ENCODE measurements around the gene DPP4.

DPP4 gene

GRCh38 chr2:162017233-162017632, 56.8 kb downstream of the DPP4 start:
- peak; percentile 46 for DNase-seq (ENCODE audit: low spot score)

- DNase-seq (ENCODE audit: low spot score) = no peak
Observed at GRCh38 chr2:162016080-162016479, 57.9 kb downstream of the DPP4 start.

- no peak for DNase-seq (ENCODE audit: low spot score)
Observed at GRCh38 chr2:162014751-162015150, 59.3 kb downstream of the DPP4 start.

DNA sequence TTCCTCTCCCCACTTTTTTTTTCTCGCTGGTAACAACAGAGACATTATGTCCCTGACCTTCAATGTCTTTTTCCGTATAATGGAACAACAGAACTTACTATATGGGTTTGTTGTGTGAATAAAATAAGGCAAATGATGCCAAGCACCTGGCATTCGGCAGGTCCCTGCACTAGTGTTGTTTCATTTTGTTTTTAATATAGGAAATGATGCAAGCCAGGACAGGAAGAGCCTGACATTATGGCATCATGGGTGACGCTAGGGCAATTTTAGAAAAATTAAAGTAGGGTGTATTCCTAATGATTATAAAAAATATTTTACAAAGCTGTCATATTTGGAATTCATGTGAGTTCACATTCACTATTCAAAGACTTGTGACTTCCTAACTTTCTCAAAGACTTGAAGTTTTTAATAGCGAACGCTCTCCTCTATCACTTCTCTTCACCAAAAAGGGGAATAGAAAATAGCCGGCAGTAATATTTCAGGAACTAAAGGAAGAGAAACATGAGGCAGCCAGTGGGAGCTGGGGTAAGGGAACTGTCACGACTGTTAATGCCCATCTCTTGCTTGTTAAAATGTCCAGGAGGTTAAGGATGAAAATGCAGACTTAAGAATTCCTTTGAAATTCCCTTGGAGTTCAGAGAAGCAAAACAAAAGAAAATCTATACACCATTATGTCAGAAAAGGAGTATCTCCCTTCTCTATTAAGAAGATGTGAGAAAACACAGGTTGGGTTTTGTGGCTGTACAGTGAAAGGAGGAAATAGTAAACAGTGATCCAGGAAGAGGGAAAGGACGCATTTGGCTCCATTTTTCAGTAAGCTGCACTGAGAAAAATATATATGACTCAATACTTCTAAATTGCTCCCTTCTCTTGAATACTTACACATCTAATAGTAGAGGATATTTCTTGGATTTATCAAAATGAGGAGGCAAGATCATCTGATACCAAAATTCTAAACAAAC, 60.2 kb downstream of the DPP4 start:
- no peak for DNase-seq (ENCODE audit: low spot score)

- DNase-seq (ENCODE audit: low spot score) = no peak
Observed at GRCh38 chr2:162012565-162013058, 61.4 kb downstream of the DPP4 start.

GRCh38 chr2:162011706-162012564, 62.1 kb downstream of the DPP4 start:
- peak; percentile 69 for DNase-seq (ENCODE audit: low spot score)

DNA sequence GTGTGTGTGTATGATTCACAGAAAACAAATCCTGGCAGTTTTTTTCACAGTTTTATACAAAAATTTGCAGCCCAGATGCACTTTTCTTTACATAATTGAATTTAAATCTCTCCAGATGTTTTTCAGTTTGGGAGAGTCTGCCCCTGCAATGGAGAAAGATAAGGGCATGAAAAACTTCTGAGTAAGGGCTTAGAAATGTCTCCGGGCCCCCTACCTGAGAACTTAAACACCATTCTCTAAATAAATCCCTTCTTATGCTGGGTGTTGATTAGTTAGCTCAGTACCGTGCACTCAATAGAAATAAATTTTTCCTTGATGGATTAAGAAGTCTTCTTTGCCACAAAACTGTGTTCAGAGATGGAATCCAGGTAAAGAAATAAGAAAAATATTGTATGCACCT, 64.5 kb downstream of the DPP4 start:
- DNase-seq (ENCODE audit: low spot score) = no peak

- DNase-seq (ENCODE audit: low spot score) = no peak
Observed at GRCh38 chr2:162007447-162008040, 66.5 kb downstream of the DPP4 start.

DNA sequence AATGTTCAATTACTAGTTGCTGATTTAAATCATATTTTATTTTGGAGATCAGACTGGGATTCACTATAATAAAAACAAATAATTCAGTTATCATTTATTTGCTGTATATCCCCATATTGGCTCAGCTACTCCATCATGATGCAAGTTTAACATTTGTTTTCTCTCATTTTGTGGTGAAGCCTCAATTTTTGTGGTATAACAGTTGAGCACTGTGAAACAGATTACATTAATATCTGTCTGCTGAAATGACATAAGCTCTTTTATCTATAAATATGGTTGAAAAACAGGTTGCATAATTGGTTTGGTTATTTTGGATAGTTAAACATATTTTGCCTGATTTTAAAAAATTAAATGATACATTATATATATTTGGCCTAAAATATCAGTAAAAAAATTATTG, 67.7 kb downstream of the DPP4 start:
- peak; percentile 65 for DNase-seq (ENCODE audit: low spot score)

DNA sequence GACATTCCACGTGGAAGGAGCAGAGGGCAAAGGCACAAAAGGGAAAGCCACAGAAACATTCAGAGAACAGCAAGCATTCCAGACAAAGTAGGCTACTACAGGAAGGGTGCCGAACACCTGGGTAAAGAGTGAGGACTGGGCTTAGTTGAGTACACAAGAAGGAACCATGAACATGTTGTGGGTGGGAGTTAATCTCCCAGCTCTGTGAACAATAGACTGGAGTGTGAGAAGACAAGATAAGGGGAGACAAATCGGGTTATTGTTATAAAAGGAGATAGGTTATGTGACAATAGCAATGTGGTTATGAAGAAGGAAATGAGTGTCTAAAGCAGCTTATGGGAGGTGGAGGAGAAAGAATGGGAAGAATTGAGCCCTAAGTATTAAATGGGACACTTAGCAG, 70.0 kb downstream of the DPP4 start:
- no peak for DNase-seq (ENCODE audit: low spot score)

GRCh38 chr2:162002623-162003235, 71.3 kb downstream of the DPP4 start:
- no peak for DNase-seq (ENCODE audit: low spot score)

DNA sequence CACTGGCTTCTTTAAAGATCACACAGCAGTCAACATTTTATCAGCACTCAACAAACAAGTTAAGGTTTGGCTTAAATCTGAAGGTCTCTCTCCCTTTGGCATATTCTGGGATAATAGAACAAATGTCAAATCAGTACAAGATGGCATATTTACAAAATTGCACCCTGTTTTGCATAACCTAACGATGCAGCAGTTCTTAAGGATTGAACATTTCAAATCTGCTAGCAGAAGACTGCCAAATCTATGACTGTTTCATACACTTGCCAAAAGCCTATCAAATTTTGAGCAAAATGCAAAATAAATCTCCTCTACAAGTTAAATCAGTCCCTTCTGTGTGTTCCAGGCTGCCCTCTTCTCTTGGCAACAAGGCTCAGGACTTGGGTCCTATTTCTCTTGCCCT, 73.6 kb downstream of the DPP4 start:
- DNase-seq (ENCODE audit: low spot score) = no peak

DNA sequence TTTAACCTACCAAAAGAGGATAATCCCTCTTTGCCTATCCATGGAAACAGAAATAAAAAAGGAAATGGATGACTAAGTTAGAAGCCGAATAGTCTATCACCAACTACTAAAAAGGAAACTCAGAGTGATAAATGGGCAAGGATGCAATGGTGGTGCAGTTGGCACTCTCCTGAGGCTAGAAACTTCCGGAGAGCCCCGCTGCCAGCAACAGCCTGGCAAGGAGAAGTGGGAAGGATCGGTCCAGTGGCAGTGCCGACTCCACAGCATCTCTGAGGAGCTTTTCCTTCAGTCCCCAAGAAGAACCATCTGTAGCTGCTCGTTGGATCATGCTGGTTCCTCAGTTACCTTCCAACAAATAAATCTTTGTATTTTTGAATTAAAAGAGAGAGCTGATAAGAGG, 74.7 kb downstream of the DPP4 start:
- no peak for DNase-seq (ENCODE audit: low spot score)

DNA sequence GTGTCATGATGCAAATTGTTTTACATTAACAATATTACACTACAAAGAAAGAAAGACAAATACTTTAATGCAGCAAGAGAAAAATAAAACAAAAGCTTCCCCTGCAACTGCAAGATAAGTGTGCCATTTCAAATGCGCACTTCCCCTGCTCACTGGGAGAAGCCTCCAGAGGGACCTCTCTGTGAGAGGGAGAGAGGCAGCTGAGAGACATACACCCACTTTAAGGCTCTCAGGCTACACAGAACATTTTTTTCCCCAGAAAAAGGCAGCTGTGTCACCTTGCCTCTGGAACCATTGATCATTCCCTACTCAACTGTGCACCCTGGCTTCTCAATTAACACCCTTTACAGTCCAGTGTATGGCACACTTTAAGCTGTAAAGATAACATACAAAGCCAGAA, 75.2 kb downstream of the DPP4 start:
- DNase-seq (ENCODE audit: low spot score) = no peak

- DNase-seq (ENCODE audit: low spot score) = no peak
Observed at GRCh38 chr2:161997916-161998471, 76.0 kb downstream of the DPP4 start.

GRCh38 chr2:161995553-161996016, 78.4 kb downstream of the DPP4 start:
- DNase-seq (ENCODE audit: low spot score) = peak; percentile 38

DNA sequence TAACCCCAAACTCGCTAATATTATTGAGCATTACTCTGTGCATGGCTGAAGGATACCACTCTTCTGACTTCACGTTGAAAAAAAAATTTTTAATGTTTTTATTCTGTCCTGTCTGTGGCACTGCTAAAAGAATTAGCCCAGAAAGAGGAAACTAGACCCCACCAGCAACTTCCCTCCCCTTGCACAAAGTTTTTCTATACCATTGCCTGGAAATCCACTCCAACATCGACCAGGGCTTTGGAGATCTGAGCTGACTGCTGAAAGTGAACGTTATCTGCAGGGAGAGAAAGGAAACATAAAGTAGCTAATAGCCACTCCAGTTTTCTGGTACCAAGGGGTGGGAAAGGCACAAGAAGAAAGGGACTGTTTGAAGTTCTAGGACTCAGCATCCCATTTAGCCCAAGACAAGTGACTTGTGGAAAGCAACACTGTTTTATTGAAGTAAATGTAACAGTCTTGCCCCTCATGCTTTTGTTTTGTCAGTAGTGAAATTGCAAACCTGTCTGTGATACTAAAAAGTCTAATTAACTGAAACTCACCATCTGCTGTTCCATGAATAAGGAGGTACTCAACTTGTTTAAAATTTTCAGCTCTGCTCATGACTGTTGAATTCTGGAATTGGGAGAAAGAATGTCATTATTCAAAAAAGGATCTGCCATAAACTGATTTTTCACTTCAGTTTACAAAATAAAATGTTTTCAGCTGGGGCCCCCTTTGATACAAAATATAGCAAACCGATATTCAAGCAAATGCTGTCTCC, 79.1 kb downstream of the DPP4 start:
- no peak for DNase-seq (ENCODE audit: low spot score)

DNA sequence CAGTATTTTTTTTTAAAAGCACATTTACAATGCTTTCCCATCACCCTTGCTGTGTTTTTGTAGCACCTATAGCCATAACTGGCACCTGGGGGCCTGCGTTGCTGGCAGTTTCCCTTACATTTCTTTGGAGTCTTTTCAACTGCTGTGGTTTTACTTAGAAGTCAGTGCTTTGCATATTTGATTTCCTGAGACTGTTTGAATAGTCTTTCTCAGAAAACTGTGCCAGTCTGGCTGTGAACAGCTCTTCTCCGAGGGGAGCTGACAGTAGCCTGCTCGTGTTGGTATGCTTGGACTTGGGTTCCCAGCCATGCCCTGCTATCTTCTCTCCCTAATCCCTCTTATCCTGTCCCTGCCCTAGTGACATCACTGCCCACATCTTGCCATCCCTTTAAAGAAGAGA, 81.5 kb downstream of the DPP4 start:
- peak; percentile 91 for DNase-seq (ENCODE audit: low spot score)

- DNase-seq (ENCODE audit: low spot score) = no peak
Observed at GRCh38 chr2:161991991-161992390, 82.0 kb downstream of the DPP4 start.

DNA sequence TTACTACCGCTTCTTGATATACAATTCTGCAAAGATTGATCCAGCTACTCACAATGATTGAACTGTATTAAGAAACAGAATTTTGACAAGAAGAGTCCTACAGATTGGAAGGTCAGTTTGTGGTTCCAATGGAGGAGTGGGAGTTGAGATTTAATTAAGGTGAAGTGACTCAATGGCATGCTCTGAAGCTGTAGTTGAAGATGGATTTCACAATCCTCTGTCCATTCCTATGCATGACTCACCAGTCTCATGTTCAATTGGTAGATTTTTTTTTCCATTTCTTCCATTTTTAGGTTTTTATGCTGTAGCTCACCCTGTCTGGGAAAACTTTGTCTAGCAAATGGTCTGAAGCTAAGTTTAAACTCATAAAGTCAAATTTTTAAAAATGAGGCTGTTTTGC, 83.3 kb downstream of the DPP4 start:
- no peak for DNase-seq (ENCODE audit: low spot score)

DNA sequence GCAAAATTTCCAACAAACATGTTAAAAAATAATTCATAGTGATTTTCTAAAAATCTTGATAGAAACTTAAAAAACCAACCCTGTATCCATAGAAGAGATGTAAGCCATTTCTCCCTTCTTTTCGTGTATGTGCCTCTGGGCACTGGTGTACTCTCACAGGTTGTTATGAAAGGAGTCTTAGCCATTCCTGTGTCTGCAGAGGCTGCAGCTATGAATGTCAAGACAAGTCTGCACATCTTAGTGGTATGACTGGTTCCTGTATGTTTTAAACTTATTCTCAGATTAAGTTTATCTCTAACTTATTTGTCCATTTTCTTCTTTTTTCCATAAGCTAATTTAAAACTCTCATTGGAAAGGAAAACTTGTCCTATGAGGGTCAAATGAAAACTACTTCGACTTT, 84.0 kb downstream of the DPP4 start:
- DNase-seq (ENCODE audit: low spot score) = no peak

All from activated CD4-positive, alpha-beta T cell treated with anti-CD3 and anti-CD28 coated beads, Interleukin-2, Interleukin-4, amounts not matched to agents 100 ng/mL and 50 ng/mL, durations not matched to agents 16 hours and 8 hours (primary cell).